ENCODE measurements around the gene SOX14.

The SOX14 gene

DNA sequence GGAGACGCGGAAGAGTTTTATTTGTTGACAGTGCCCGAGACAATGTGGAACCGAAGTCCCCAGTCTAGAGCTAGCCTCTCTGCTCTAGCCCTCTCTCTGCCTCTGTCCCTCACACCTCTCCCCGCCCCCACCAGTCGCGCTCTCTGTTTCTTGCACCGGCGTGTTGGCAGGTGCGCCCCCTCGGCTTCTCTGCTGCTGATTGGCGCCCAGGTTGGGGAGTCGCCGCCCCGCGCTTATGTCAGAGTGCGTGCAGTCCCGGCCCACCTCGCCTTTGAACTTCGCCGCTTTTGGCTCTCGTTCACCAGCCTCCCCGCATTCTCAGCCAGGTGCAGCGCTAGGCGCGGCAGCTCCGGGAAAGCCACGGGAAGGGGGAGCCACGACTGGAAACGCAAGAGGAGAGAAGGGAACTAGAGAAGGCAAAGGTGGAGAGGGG is at the start of gene SOX14:
Gene SOX14, plus strand, starts transcription at position 315 of the 433 bp plus-strand sequence. CDS start 470 bp downstream, outside the sequence.
- Histone ChIP-seq H3K27me3 (ENCODE audit: insufficient read depth, low read length) (peaks cover 90% of the 10 kb centered on the region), H3K9me3 (ENCODE audit: low read length) (peaks cover 2% of the 10 kb centered on the region), H3K36me3 (ENCODE audit: insufficient read depth, low read length) (no peaks in the 10 kb centered on the region), H2AFZ (ENCODE audit: low read depth, low read length) (no peak within 1 kb of the TSS), H3K4me1 (ENCODE audit: insufficient read depth, low read length) (peaks cover 20% of the 10 kb centered on the region), H3K4me3 (ENCODE audit: low read length) (no peak within 1 kb of the TSS)

- Histone ChIP-seq H3K9me3 (ENCODE audit: low read length) (no peaks in the 10 kb centered on the region), H3K4me3 (ENCODE audit: low read length) (no peak overlapping the region), H3K27me3 (ENCODE audit: insufficient read depth, low read length) (no peaks in the 10 kb centered on the region), H2AFZ (ENCODE audit: low read depth, low read length) (no peak overlapping the region), H3K4me1 (ENCODE audit: insufficient read depth, low read length) (no peaks in the 10 kb centered on the region), H3K36me3 (ENCODE audit: insufficient read depth, low read length) (no peaks in the 10 kb centered on the region)
Observed at GRCh38 chr3:137714551-137714950, 49.6 kb upstream of the SOX14 start.

GRCh38 chr3:137724240-137724639 is 39.9 kb upstream of the SOX14 start:
- Histone ChIP-seq H3K4me3 (ENCODE audit: low read length) (no peak overlapping the region), H2AFZ (ENCODE audit: low read depth, low read length) (no peak overlapping the region), H3K9me3 (ENCODE audit: low read length) (no peaks in the 10 kb centered on the region), H3K27me3 (ENCODE audit: insufficient read depth, low read length) (no peaks in the 10 kb centered on the region), H3K4me1 (ENCODE audit: insufficient read depth, low read length) (no peaks in the 10 kb centered on the region), H3K36me3 (ENCODE audit: insufficient read depth, low read length) (no peaks in the 10 kb centered on the region)

DNA sequence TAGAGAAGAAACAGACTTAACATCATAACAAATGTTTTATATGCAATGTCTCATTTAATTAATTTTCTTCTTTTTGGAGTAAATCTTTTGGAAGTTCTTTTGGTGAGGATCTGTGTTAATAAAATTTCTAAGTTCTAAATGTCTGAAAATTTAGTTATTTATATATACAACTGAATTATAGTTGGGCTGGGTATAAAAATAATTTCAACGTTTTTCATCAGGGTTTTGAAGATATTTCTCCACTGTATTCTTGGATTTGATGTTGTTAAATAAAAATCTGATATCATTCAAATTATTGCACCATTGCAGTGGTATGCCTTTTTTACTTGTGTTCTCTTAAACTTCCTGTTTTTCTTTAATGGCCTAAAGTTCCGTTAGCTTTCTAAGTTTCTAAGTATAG is 26.9 kb upstream of the SOX14 start:
- H2AFZ ChIP-seq (ENCODE audit: low read depth, low read length), result no peak overlapping the region
- no peak overlapping the region for H3K4me3 ChIP-seq (ENCODE audit: low read length)
- no peaks in the 10 kb centered on the region for H3K4me1 ChIP-seq (ENCODE audit: insufficient read depth, low read length)
- H3K36me3 ChIP-seq (ENCODE audit: insufficient read depth, low read length), result no peaks in the 10 kb centered on the region
- no peaks in the 10 kb centered on the region for H3K27me3 ChIP-seq (ENCODE audit: insufficient read depth, low read length)
- H3K9me3 ChIP-seq (ENCODE audit: low read length), result no peaks in the 10 kb centered on the region

- no peaks in the 10 kb centered on the region for H3K9me3 ChIP-seq (ENCODE audit: low read length)
- H3K4me1 ChIP-seq (ENCODE audit: insufficient read depth, low read length), result no peaks in the 10 kb centered on the region
- no peak overlapping the region for H3K4me3 ChIP-seq (ENCODE audit: low read length)
- H3K36me3 ChIP-seq (ENCODE audit: insufficient read depth, low read length), result no peaks in the 10 kb centered on the region
- H2AFZ ChIP-seq (ENCODE audit: low read depth, low read length), result no peak overlapping the region
- H3K27me3 ChIP-seq (ENCODE audit: insufficient read depth, low read length), result no peaks in the 10 kb centered on the region
Observed at GRCh38 chr3:137738710-137739109, 25.4 kb upstream of the SOX14 start.

DNA sequence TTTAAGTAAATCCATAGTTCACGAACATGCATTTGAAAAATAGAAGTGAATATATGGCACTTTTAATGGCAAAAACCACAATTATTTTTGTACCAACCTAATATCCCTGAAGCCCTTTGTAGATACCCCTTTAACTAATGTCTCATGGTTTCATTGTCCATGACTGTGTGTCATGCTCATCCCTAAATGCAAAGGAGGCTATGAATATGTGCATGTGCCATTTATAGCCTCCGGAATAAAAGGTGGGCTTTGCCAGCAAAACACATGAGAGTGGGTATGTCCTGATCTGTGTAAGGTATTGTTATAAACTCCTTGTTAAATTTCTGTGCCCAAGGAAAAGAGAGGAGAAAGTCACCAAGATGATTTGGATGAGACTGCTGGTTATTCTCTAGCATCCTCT is 20.5 kb upstream of the SOX14 start:
- Histone ChIP-seq H2AFZ (ENCODE audit: low read depth, low read length) (no peak overlapping the region), H3K4me3 (ENCODE audit: low read length) (no peak overlapping the region), H3K27me3 (ENCODE audit: insufficient read depth, low read length) (no peaks in the 10 kb centered on the region), H3K4me1 (ENCODE audit: insufficient read depth, low read length) (no peaks in the 10 kb centered on the region), H3K36me3 (ENCODE audit: insufficient read depth, low read length) (no peaks in the 10 kb centered on the region), H3K9me3 (ENCODE audit: low read length) (no peaks in the 10 kb centered on the region)

GRCh38 chr3:137746808-137747207 is 17.3 kb upstream of the SOX14 start:
- H3K36me3 ChIP-seq (ENCODE audit: insufficient read depth, low read length), result no peaks in the 10 kb centered on the region
- no peaks in the 10 kb centered on the region for H3K9me3 ChIP-seq (ENCODE audit: low read length)
- H2AFZ ChIP-seq (ENCODE audit: low read depth, low read length), result no peak overlapping the region
- H3K27me3 ChIP-seq (ENCODE audit: insufficient read depth, low read length), result peaks cover 3% of the 10 kb centered on the region
- no peaks in the 10 kb centered on the region for H3K4me1 ChIP-seq (ENCODE audit: insufficient read depth, low read length)
- H3K4me3 ChIP-seq (ENCODE audit: low read length), result no peak overlapping the region

GRCh38 chr3:137759505-137759904 is 4.6 kb upstream of the SOX14 start:
- no peaks in the 10 kb centered on the region for H3K9me3 ChIP-seq (ENCODE audit: low read length)
- no peaks in the 10 kb centered on the region for H3K4me1 ChIP-seq (ENCODE audit: insufficient read depth, low read length)
- no peaks in the 10 kb centered on the region for H3K36me3 ChIP-seq (ENCODE audit: insufficient read depth, low read length)
- H3K4me3 ChIP-seq (ENCODE audit: low read length), result no peak overlapping the region
- H3K27me3 ChIP-seq (ENCODE audit: insufficient read depth, low read length), result peaks cover 45% of the 10 kb centered on the region
- no peak overlapping the region for H2AFZ ChIP-seq (ENCODE audit: low read depth, low read length)

GRCh38 chr3:137760341-137761098 is 3.6 kb upstream of the SOX14 start:
- H2AFZ ChIP-seq (ENCODE audit: low read depth, low read length), result no peak overlapping the region
- peaks cover 2% of the 10 kb centered on the region for H3K9me3 ChIP-seq (ENCODE audit: low read length)
- no peaks in the 10 kb centered on the region for H3K36me3 ChIP-seq (ENCODE audit: insufficient read depth, low read length)
- no peaks in the 10 kb centered on the region for H3K4me1 ChIP-seq (ENCODE audit: insufficient read depth, low read length)
- H3K4me3 ChIP-seq (ENCODE audit: low read length), result no peak overlapping the region
- peaks cover 55% of the 10 kb centered on the region for H3K27me3 ChIP-seq (ENCODE audit: insufficient read depth, low read length)

DNA sequence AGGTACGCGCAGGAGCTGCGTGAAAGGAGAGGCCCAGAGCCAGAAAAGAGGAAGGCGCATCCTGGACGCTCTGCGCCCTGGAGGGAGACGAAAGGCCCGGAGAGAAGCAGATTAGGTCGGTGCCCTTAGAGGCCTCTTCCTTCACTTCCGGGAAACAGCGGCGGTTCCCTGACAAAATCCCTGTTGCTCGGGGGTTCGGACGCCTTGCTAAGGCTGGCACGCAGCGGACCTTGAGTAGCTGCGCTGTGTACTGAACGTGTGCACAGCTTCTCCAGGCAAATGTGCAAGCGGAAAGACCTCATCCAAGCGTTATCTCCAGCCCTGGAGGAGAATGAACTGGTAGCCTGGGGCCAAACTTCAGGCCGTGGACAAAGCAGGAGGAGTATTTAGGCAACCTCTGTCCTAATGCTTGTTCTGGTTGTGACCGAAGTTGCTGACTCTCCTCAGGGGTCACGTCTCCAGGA is 3.0 kb upstream of the SOX14 start:
- no peaks in the 10 kb centered on the region for H3K4me1 ChIP-seq (ENCODE audit: insufficient read depth, low read length)
- H2AFZ ChIP-seq (ENCODE audit: low read depth, low read length), result no peak overlapping the region
- H3K4me3 ChIP-seq (ENCODE audit: low read length), result no peak overlapping the region
- H3K36me3 ChIP-seq (ENCODE audit: insufficient read depth, low read length), result no peaks in the 10 kb centered on the region
- H3K9me3 ChIP-seq (ENCODE audit: low read length), result peaks cover 2% of the 10 kb centered on the region
- peaks cover 61% of the 10 kb centered on the region for H3K27me3 ChIP-seq (ENCODE audit: insufficient read depth, low read length)

GRCh38 chr3:137761563-137762503 is 2.3 kb upstream of the SOX14 start:
- Histone ChIP-seq H3K36me3 (ENCODE audit: insufficient read depth, low read length) (no peaks in the 10 kb centered on the region), H3K4me3 (ENCODE audit: low read length) (no peak overlapping the region), H3K9me3 (ENCODE audit: low read length) (peaks cover 2% of the 10 kb centered on the region), H3K4me1 (ENCODE audit: insufficient read depth, low read length) (no peaks in the 10 kb centered on the region), H2AFZ (ENCODE audit: low read depth, low read length) (no peak overlapping the region), H3K27me3 (ENCODE audit: insufficient read depth, low read length) (peaks cover 68% of the 10 kb centered on the region)

DNA sequence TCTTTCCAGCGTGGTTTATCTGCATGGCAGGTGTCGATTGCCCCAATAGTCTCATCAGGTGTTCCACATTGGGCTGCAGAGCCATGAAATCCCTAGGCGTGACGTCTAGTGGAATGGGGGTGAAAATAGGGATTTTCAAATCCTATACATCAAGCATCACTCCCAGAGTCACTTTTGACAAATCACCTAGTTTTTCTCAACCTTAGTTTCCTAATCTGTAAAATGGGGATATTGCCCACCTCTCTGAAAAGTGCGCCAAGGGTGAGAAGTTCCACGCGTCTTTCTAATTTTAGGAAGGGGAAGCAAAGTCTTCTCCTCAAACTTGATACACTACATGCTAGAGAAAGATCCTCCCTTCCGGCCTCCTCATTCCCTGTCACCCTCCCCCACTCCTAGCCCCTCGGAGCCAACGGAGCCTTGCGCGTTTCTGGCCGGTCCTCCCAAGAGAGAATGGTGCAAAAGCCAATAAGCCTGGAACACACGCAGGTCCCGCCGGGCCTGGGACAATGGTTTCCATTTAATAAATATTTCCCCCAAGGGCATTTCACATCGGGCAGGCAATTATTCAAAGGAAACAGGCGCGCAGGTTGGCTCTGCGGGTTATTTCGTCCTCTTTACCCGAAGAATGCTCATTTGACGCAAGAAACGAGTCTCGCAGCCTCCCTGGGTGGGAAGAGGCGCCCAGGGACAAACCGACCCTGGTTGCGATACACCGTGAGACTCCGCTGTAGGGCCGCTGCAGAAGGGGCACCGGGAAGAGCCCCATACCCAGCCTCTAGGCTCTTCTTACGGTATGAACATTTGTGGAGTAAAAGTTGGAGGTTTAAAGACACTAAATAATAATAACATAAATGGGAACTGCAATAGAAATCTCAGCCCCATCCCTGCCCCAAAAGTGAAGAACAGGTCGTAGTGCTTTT is 1.2 kb upstream of the SOX14 start:
- peaks cover 2% of the 10 kb centered on the region for H3K9me3 ChIP-seq (ENCODE audit: low read length)
- no peaks in the 10 kb centered on the region for H3K36me3 ChIP-seq (ENCODE audit: insufficient read depth, low read length)
- peaks cover 9% of the 10 kb centered on the region for H3K4me1 ChIP-seq (ENCODE audit: insufficient read depth, low read length)
- H2AFZ ChIP-seq (ENCODE audit: low read depth, low read length), result no peak overlapping the region
- H3K4me3 ChIP-seq (ENCODE audit: low read length), result no peak overlapping the region
- H3K27me3 ChIP-seq (ENCODE audit: insufficient read depth, low read length), result peaks cover 79% of the 10 kb centered on the region

All from neuron (in vitro differentiated cells).